Stomach (tissue), 4 donors: ENCODE data around the gene CFHR1.

Experiments
- CTCF ChIP-seq, 7 experiments: fragments of 450-650 bp in 4 of 7; fragments of 200-600 bp in 3 of 7; sonication (generic) in 3 of 7; IDR thresholded peaks; one replicate each; pipeline ENCODE4 v1.5.1; 2016 to 2019; ENCODE audit warnings: antibody characterized with exemption in 7 of 7, control low read depth in 2 of 7, mild to moderate bottlenecking in 1 of 7
- POLR2A ChIP-seq, 4 donors: fragments of 450-650 bp; IDR thresholded peaks; one replicate each; pipeline ENCODE4 v1.6.1; 2016; ENCODE audit warnings: antibody characterized with exemption in 4 of 4, control low read depth in 2 of 4, mild to moderate bottlenecking in 1 of 4, moderate library complexity in 1 of 4
- POLR2AphosphoS5 ChIP-seq, 3 donors: sonication (generic); formaldehyde crosslinking; IDR thresholded peaks; one replicate each; pipeline ENCODE4 v1.6.1; 2016; ENCODE audit warnings: antibody characterized with exemption in 3 of 3

GRCh38 chr1:196797891-196798290 lies 21.6 kb upstream of the CFHR1 start:
- TF ChIP-seq CTCF (IDR thresholded peaks at IDR 0.05) (no peak), POLR2A (IDR thresholded peaks at IDR 0.05) (no peak), POLR2AphosphoS5 (IDR thresholded peaks at IDR 0.05) (no peak)
